ENCODE data around the gene RXRG. TPM values are rescaled to one million over a fixed set of nuclear protein-coding genes. Genes with fewer than 3 reads are reported as not detected.
A peak's percentile ranks its signal among the peaks of the same experiment; 100 is the strongest.

RXRG gene
- polyA plus RNA-seq, 1 donor (not counting 4 experiments of a cell fraction or from before 2014, with no cell fraction given), result not detected

DNA sequence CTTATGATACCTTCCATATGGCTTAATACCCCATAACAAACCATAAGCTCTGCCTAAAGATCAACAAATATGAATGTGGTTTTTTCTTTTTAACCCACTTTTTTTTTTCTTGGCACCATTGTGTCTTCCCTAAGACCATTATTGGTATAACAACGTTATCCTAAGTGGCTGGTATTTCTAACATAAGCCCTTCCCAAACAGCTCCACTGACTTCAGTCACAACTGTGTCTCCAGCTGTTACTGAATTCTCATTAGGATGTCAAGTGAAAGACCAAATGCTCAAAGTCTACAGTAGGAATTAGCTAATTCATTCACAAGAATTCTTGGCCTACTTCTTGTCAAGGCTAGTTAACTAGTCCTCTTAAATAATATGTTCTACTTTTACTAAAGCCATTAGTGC is 4.2 kb upstream of the RXRG start:
- FAIRE-seq (no peak), DNase-seq (ENCODE audit: low read depth, low spot score) (no peak)
- Histone ChIP-seq H3K9me3 (ENCODE audit: control insufficient read depth, low read depth, low read length) (no peaks in the 10 kb centered on the region), H4K20me1 (ENCODE audit: control insufficient read depth, extremely low read depth, insufficient read depth, low read length) (no peaks in the 10 kb centered on the region), H3K27ac (ENCODE audit: control insufficient read depth, insufficient read depth, low read length) (no peak overlapping the region), H3K4me3 (ENCODE audit: control insufficient read depth in 2 of 3, extremely low read depth in 1 of 3, insufficient read depth in 2 of 3, low read depth in 1 of 3, low read length in 3 of 3) (no peak overlapping the region), H2AFZ (ENCODE audit: control insufficient read depth, low read length) (no peak overlapping the region), H3K9me1 (ENCODE audit: control insufficient read depth, extremely low read depth, insufficient read depth, low read length) (no peaks in the 10 kb centered on the region), H3K27me3 (ENCODE audit: control insufficient read depth, extremely low read depth, insufficient read depth, low read length) (peaks cover 24% of the 10 kb centered on the region), H3K36me3 (ENCODE audit: control insufficient read depth in 2 of 2, extremely low read depth in 1 of 2, insufficient read depth in 2 of 2, low read length in 2 of 2) (no peaks in the 10 kb centered on the region), H3K79me2 (ENCODE audit: control insufficient read depth, insufficient read depth, low read length) (no peaks in the 10 kb centered on the region), H3K4me2 (ENCODE audit: control insufficient read depth, extremely low read depth, insufficient read depth, low read depth, low read length) (no peak overlapping the region), H3K4me1 (ENCODE audit: control insufficient read depth, extremely low read depth, insufficient read depth, low read length) (no peaks in the 10 kb centered on the region), H3K9ac (ENCODE audit: control insufficient read depth, extremely low read depth, insufficient read depth, low read length) (no peak overlapping the region)
- dilution Hi-C loops (cut with MboI; ENCODE audit: extremely low pct_ligation_motif_present, low sequenced_read_pairs), result no loop called here
- TF ChIP-seq EZH2 (IDR thresholded peaks at IDR 0.05; ENCODE audit: low read length), result no peak
- TF ChIP-seq, protein P1, sequence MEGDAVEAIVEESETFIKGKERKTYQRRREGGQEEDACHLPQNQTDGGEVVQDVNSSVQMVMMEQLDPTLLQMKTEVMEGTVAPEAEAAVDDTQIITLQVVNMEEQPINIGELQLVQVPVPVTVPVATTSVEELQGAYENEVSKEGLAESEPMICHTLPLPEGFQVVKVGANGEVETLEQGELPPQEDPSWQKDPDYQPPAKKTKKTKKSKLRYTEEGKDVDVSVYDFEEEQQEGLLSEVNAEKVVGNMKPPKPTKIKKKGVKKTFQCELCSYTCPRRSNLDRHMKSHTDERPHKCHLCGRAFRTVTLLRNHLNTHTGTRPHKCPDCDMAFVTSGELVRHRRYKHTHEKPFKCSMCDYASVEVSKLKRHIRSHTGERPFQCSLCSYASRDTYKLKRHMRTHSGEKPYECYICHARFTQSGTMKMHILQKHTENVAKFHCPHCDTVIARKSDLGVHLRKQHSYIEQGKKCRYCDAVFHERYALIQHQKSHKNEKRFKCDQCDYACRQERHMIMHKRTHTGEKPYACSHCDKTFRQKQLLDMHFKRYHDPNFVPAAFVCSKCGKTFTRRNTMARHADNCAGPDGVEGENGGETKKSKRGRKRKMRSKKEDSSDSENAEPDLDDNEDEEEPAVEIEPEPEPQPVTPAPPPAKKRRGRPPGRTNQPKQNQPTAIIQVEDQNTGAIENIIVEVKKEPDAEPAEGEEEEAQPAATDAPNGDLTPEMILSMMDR (optimal IDR thresholded peaks at IDR 0.05 in 1 of 3, IDR thresholded peaks at IDR 0.05 in 1 of 3, conservative IDR thresholded peaks at IDR 0.05 in 1 of 3; ENCODE audit: extremely low read depth in 1 of 3, insufficient read depth in 2 of 3, low read length in 3 of 3), result no peak

GRCh38 chr1:165445388-165445787 is 462 bp upstream of the RXRG start:
- no peaks in the 10 kb centered on the region for H3K79me2 ChIP-seq (ENCODE audit: control insufficient read depth, insufficient read depth, low read length)
- H3K4me1 ChIP-seq (ENCODE audit: control insufficient read depth, extremely low read depth, insufficient read depth, low read length), result no peaks in the 10 kb centered on the region
- DNase-seq (ENCODE audit: low read depth, low spot score) (no peak), FAIRE-seq (no peak)
- H4K20me1 ChIP-seq (ENCODE audit: control insufficient read depth, extremely low read depth, insufficient read depth, low read length), result no peaks in the 10 kb centered on the region
- H3K27ac ChIP-seq (ENCODE audit: control insufficient read depth, insufficient read depth, low read length), result no peak overlapping the region
- TF ChIP-seq, protein P1 (optimal IDR thresholded peaks at IDR 0.05 in 1 of 3, IDR thresholded peaks at IDR 0.05 in 1 of 3, conservative IDR thresholded peaks at IDR 0.05 in 1 of 3; ENCODE audit: extremely low read depth in 1 of 3, insufficient read depth in 2 of 3, low read length in 3 of 3), result no peak
- no peak for TF ChIP-seq EZH2 (IDR thresholded peaks at IDR 0.05; ENCODE audit: low read length)
- peak overlapping the region in 1 of 3 experiments; percentile 8 for H3K4me3 ChIP-seq (ENCODE audit: control insufficient read depth in 2 of 3, extremely low read depth in 1 of 3, insufficient read depth in 2 of 3, low read depth in 1 of 3, low read length in 3 of 3)
- H3K9me3 ChIP-seq (ENCODE audit: control insufficient read depth, low read depth, low read length), result no peaks in the 10 kb centered on the region
- H3K9me1 ChIP-seq (ENCODE audit: control insufficient read depth, extremely low read depth, insufficient read depth, low read length), result no peaks in the 10 kb centered on the region
- H3K4me2 ChIP-seq (ENCODE audit: control insufficient read depth, extremely low read depth, insufficient read depth, low read depth, low read length), result peak overlapping the region; percentile 11
- no peaks in the 10 kb centered on the region for H3K36me3 ChIP-seq (ENCODE audit: control insufficient read depth in 2 of 2, extremely low read depth in 1 of 2, insufficient read depth in 2 of 2, low read length in 2 of 2)
- H3K9ac ChIP-seq (ENCODE audit: control insufficient read depth, extremely low read depth, insufficient read depth, low read length), result no peak overlapping the region
- H2AFZ ChIP-seq (ENCODE audit: control insufficient read depth, low read length), result no peak overlapping the region
- H3K27me3 ChIP-seq (ENCODE audit: control insufficient read depth, extremely low read depth, insufficient read depth, low read length), result peaks cover 54% of the 10 kb centered on the region
- dilution Hi-C loops (cut with MboI; ENCODE audit: extremely low pct_ligation_motif_present, low sequenced_read_pairs), result no loop called here
